Sigmoid colon (tissue), 7 donors: ENCODE measurements around the gene ACYP1. TPM values are rescaled to one million over a fixed set of nuclear protein-coding genes. Genes with fewer than 3 reads are reported as not detected.

Experiments used
- DNase-seq: peaks from one replicate; pipeline ENCODE4 v3.0.0-alpha.2; 2019
- H3K27ac ChIP-seq, 4 donors: fragments of 200-600 bp; sonication (generic); one replicate each; pipeline ENCODE4 v1.5.1; 2016 to 2019; ENCODE audit warnings: mild to moderate bottlenecking in 1 of 4
- H3K27me3 ChIP-seq, 3 donors: fragments of 200-600 bp; sonication (generic); one replicate each; pipeline ENCODE4 v1.5.1; 2019; ENCODE audit warnings: mild to moderate bottlenecking in 1 of 3
- H3K36me3 ChIP-seq, 4 donors: fragments of 200-600 bp; sonication (generic); one replicate each; pipeline ENCODE4 v1.5.1; 2016 to 2019
- H3K4me1 ChIP-seq, 4 donors: fragments of 200-600 bp; sonication (generic); one replicate each; pipeline ENCODE4 v1.5.1; 2017 to 2019
- H3K4me3 ChIP-seq, 4 donors: fragments of 200-600 bp; sonication (generic); one replicate each; pipeline ENCODE4 v1.5.1; 2017 to 2019; ENCODE audit warnings: mild to moderate bottlenecking in 2 of 4, moderate library complexity in 1 of 4
- H3K9me3 ChIP-seq, 4 donors: fragments of 200-600 bp in 3 of 4; sonication (generic) in 3 of 4; one replicate each; pipeline versions ENCODE4 v1.5.1 to v1.6.1; 2013 to 2019
- CTCF ChIP-seq, 4 experiments: fragments of 450-650 bp in 3 of 4; fragments of 200-600 bp in 1 of 4; IDR thresholded peaks; one replicate each; pipeline ENCODE4 v1.5.1; 2016 to 2019; ENCODE audit warnings: antibody characterized with exemption in 4 of 4, mild to moderate bottlenecking in 3 of 4, moderate library complexity in 2 of 4
- EP300 ChIP-seq, 4 donors: sonication (generic); formaldehyde crosslinking; IDR thresholded peaks; one replicate each; pipeline ENCODE4 v1.6.1; 2017; ENCODE audit warnings: antibody characterized with exemption in 4 of 4
- POLR2A ChIP-seq, 2 donors: fragments of 450-650 bp; IDR thresholded peaks; one replicate each; pipeline ENCODE4 v1.6.1; 2016; ENCODE audit warnings: antibody characterized with exemption in 2 of 2, mild to moderate bottlenecking in 2 of 2, moderate library complexity in 2 of 2
- POLR2AphosphoS5 ChIP-seq, 4 donors: sonication (generic); formaldehyde crosslinking; IDR thresholded peaks; one replicate each; pipeline ENCODE4 v1.6.1; 2017; ENCODE audit warnings: antibody characterized with exemption in 4 of 4
- WGBS, 2 donors: extraction: QIAGEN DNeasy Blood & Tissue Kit; methylation state at CpG; one replicate each; pipeline ENCODE4 v1.1.7; 2013; 5-methylcytosine and 5-hydroxymethylcytosine counted together
- intact Hi-C: fragments of 100-400 bp; cut with DNase I; formaldehyde crosslinking; loops from one replicate; pipeline ENCODE4 v1.15.1; 2023
- polyA plus RNA-seq, 3 donors: library from polyadenylated mRNA; stranded (reverse); fragments of 200-250 nt; gene quantifications; one replicate each; pipeline ENCODE4 v1.2.3, GENCODE V29; 2013
- total RNA-seq, 4 donors: library from RNA; depleted of rRNA; stranded (reverse); fragments of >200 nt; gene quantifications; one replicate each; pipeline ENCODE4 v1.1.0, GENCODE V29; 2016
- donor health status: healthy with polysubstance abuse.
- donor health status: Bipolar disorder and iron deficiency.
- donor health status: healthy.

The ACYP1 gene
- total and polyA plus RNA-seq, 7 donors = 4.2 to 36.3 (median 20.5) TPM

DNA sequence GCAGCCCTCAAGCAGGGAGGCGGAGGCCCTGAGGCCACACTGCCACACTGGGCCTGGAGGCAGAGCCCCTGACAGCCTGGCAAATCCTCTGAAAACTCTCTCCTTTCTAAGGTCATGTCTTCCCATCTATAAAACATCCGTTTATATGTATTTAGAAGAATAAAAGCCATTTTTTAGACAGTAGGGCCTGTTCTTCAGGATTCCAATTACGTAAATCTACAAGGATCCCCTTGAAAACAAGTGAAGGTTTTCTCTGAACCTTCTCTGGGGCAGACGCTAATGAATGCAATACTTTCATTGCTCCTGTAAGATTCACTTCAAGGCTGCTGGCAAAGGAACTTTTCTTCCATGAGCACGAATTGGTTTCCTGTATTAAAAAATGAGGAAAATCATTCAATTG, 48.3 kb downstream of the ACYP1 start:
- H3K27me3 ChIP-seq = no peaks in the 10 kb centered on the region
- peaks cover 7 to 91% (median 40%) of the 10 kb centered on the region in 4 donors for H3K36me3 ChIP-seq
- H3K9me3 ChIP-seq = no peaks in the 10 kb centered on the region
- DNase-seq = no peak
- WGBS, 2 donors = 91 to 92% methylated on average over 5 of the region's 5 CpGs
- peaks cover 0 to 14% (median 6%) of the 10 kb centered on the region in 4 donors for H3K4me1 ChIP-seq
- no peak overlapping the region for H3K27ac ChIP-seq
- TF ChIP-seq POLR2A (IDR thresholded peaks at IDR 0.05) (no peak), CTCF (IDR thresholded peaks at IDR 0.05) (no peak), POLR2AphosphoS5 (IDR thresholded peaks at IDR 0.05) (no peak), EP300 (IDR thresholded peaks at IDR 0.05) (no peak)
- H3K4me3 ChIP-seq = no peak overlapping the region
- intact Hi-C loops = no loop called here

GRCh38 chr14:75013290-75013689, 50.5 kb downstream of the ACYP1 start:
- no peak for TF ChIP-seq EP300 (IDR thresholded peaks at IDR 0.05)
- no peak for TF ChIP-seq POLR2A (IDR thresholded peaks at IDR 0.05)
- no peak for TF ChIP-seq CTCF (IDR thresholded peaks at IDR 0.05)
- TF ChIP-seq POLR2AphosphoS5 (IDR thresholded peaks at IDR 0.05) = no peak
- H3K27ac ChIP-seq = no peak overlapping the region
- peaks cover 6 to 93% (median 40%) of the 10 kb centered on the region in 4 donors for H3K36me3 ChIP-seq
- no peaks in the 10 kb centered on the region for H3K9me3 ChIP-seq
- WGBS, 2 donors = 94% methylated on average over 6 of the region's 6 CpGs
- DNase-seq = no peak
- intact Hi-C loops = no loop called here
- peaks cover 0 to 14% (median 6%) of the 10 kb centered on the region in 4 donors for H3K4me1 ChIP-seq
- no peaks in the 10 kb centered on the region for H3K27me3 ChIP-seq
- H3K4me3 ChIP-seq = no peak overlapping the region

DNA sequence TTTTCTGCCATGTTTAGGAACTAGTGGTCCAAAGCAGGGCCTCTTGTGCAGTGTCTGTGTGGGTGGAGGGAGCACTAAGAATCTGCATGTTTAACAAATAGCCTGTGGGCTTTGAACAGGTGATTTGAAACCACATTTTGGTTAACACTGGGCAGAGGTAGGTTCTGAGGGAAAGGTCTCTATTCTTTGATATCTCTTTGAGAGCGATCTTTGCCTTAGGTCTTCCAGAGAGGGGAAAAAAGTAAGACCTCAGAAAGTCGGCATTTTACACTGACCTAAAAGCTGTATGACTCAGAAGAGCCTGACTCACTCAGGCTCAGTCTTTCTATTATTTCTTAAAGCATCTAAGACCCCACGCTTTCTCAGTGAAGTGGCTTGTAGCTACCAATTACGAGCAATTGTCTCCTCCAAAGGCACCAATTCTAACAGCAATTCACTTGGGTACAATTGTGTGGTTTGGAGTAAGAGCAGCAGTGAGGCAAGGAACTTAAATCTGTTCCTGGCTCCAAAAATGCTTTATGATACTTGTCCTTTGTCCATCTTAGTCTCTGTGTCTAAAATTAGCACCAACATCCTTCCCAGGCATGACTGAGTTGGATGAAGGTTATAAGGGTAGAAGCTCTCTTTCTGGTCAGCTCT, 52.3 kb downstream of the ACYP1 start:
- peaks cover 11 to 93% (median 41%) of the 10 kb centered on the region in 4 donors for H3K36me3 ChIP-seq
- H3K4me1 ChIP-seq = peaks cover 0 to 14% (median 6%) of the 10 kb centered on the region in 4 donors
- peak overlapping the region; percentile 22 to 57 (median 30) for H3K27ac ChIP-seq
- H3K27me3 ChIP-seq = no peaks in the 10 kb centered on the region
- intact Hi-C loops = no loop called here
- no peak for TF ChIP-seq EP300 (IDR thresholded peaks at IDR 0.05)
- TF ChIP-seq CTCF (IDR thresholded peaks at IDR 0.05) = no peak
- TF ChIP-seq POLR2A (IDR thresholded peaks at IDR 0.05) = no peak
- no peak for TF ChIP-seq POLR2AphosphoS5 (IDR thresholded peaks at IDR 0.05)
- no peak for DNase-seq
- H3K4me3 ChIP-seq = no peak overlapping the region
- 66 to 77% methylated on average over 4 of the region's 4 CpGs for WGBS, 2 donors
- no peaks in the 10 kb centered on the region for H3K9me3 ChIP-seq

DNA sequence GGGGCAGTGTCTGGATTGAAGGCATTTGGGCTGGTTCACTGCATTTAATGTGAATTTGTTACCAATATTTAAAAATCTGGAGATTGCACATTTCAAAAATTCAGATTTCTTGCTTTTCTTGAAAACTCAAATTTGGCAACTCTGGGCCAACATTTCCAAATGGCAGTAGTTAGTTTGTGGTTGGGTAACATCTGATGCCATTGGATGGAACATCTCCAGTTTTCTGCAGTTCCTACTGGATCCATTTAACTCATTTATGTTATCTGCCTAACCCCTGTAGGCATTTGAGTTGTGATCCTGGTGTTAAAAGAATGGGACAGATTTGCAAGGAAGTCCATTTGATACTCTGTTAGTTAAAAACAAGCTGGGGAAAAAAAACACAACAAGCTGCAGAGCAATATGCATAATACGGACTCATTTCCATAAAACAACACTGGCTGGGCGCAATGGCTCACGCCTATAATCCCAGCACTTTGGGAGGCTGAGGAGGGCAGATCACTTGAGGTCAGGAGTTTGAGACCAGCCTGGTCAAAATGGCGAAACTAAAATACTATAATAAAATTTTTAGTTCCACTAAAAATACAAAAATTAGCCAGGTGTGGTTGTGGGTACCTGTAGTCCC, 53.2 kb downstream of the ACYP1 start:
- intact Hi-C loops = no loop called here
- no peak for DNase-seq
- peaks cover 15 to 93% (median 48%) of the 10 kb centered on the region in 4 donors for H3K36me3 ChIP-seq
- H3K4me1 ChIP-seq = peaks cover 0 to 14% (median 6%) of the 10 kb centered on the region in 4 donors
- TF ChIP-seq CTCF (IDR thresholded peaks at IDR 0.05) (no peak), POLR2AphosphoS5 (IDR thresholded peaks at IDR 0.05) (peak in 1 of 4 donors; percentile 3)
- no peaks in the 10 kb centered on the region for H3K27me3 ChIP-seq
- H3K27ac ChIP-seq = peak overlapping the region in 3 of 4 donors; percentile 22 to 57 (median 38)
- WGBS, 2 donors = 94% methylated on average over 4 of the region's 4 CpGs
- no peaks in the 10 kb centered on the region for H3K9me3 ChIP-seq
- H3K4me3 ChIP-seq = no peak overlapping the region
